Measurements from ENCODE around the gene STAT5B.
A peak's percentile ranks its signal among the peaks of the same experiment; 100 is the strongest.
"Not testable (repeated sequence)": the region's sequence is repeated elsewhere in the genome, so short reads cannot be mapped to it uniquely, and the experiment has no call there.

The STAT5B gene

GRCh38 chr17:42276359-42276608 is at the start of gene STAT5B:
Gene STAT5B (minus strand): TSS chr17:42276391. CDS start chr17:42232127, 44,264 bp downstream.
- DNase-seq (ENCODE audit: low read depth), result no peak

DNA sequence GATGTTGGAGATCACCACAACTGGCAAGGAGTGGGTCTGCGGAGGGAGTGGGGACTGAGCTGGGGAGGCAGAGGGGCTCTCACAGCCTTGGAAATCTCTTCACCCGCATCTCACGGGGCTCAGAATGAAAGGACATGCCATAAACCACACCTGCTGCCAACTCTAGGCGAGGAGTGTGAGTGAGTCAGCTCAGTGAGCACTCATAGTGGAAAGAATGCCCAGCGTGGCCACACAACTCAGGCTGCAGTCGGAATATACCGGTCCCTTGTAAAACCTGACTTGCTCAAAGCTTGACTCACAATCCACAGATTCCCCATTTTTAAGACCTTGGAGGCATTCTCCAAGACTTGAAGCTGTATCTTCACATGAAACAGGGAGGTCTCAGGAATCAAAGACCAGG is 48.8 kb upstream of the STAT5B start:
- peak; percentile 77 for DNase-seq (ENCODE audit: low read depth)

DNA sequence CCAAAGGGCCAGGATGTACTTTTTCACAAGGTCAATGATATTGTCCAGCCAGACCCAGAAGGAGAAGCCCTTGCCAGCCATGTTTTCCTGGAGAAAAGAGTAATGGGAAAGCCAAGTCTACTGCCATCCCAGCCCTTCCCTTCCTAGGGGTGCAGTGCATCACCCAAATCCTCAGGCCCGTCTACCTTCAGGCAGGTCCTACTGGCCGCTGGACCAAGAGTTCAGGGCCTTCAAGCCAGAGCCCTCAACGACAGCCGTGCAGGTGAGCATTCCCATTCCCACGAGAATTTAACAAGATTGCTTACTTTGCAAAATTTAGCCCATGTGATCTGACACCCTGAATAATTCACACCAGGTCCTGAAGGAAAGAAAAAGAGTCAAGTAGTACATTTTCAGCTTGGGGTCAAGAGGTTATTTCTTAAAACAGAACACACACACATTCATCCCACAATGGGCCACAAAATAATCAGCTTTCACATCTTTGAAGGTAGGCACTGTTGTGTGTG is 47.1 kb upstream of the STAT5B start:
- no peak for DNase-seq (ENCODE audit: low read depth)

DNA sequence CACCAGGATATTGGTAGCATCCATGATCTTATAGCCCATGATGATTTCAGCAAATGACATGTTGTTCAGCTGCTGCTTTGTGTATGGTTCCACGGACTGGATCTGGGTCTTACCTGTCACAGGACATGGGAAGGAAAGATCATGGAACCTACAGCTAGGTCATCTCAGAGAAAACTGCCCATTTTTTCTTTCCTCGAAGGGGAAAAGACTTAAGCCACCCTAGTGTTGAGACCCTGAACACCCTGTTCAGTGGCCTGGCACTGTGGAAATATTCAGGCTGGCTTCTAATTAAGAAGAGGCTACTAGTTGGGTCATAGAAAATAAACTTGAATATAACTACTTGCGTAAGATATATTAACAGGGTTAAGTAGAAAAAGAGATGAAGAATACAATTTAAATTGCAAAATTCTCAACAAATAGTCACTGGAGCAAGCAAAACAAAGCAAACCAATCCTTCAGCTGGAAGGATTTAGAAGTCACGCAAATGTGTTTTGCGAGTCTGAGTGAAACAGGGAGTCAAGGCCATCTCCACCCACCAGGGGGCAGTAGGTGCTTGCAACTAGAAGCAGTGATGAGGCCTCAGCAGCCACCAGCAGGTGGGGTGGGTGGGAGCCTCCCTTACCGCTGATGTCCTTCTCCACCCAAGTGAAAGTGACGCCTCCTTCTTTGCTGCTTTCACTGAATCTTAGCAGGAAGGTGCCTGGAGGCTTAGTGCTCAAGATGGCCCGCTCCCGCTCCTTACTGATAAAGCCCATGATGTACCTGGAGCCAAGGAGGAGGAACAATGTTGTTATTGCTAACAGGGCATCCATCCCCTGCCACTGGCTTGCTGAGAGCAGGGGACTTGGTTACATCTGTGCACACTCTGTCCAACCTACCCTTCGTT is 46.4 kb upstream of the STAT5B start:
- DNase-seq (ENCODE audit: low read depth), result peak; percentile 74

- no peak for DNase-seq (ENCODE audit: low read depth)
These were observed 45.4 kb upstream of the STAT5B start for GRCh38 chr17:42321555-42321954.

GRCh38 chr17:42317967-42318366 is 41.8 kb upstream of the STAT5B start:
- not testable (repeated sequence) for DNase-seq (ENCODE audit: low read depth)

DNA sequence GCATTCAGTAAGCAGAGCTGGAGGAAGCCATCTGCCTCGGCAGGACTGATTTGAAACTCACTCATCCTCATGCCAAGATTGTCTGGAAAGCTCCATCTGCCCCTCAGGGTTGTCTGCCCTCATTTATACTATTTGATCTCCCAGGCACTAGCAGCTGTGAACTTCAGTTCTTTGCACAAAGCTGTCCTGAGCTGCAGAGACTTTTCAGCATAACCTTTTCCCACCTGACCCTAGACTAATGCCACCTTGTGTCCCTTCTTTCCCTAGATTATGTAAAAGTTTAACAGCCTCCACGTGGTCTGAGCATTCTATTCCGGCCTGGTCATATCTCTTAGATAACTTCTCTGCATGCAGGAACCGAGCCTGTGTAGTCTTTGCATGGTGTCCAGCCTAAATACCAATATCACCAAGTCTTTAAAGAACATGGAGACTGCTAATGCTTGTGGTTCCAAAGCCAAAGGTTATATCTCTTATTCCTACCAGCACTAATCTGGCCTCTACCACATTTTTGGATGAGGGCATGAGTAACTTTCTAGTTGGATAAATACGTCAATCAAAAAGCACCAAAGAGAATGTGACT is 41.2 kb upstream of the STAT5B start:
- no peak for DNase-seq (ENCODE audit: low read depth)

GRCh38 chr17:42316755-42317154 is 40.6 kb upstream of the STAT5B start:
- no peak for DNase-seq (ENCODE audit: low read depth)

DNA sequence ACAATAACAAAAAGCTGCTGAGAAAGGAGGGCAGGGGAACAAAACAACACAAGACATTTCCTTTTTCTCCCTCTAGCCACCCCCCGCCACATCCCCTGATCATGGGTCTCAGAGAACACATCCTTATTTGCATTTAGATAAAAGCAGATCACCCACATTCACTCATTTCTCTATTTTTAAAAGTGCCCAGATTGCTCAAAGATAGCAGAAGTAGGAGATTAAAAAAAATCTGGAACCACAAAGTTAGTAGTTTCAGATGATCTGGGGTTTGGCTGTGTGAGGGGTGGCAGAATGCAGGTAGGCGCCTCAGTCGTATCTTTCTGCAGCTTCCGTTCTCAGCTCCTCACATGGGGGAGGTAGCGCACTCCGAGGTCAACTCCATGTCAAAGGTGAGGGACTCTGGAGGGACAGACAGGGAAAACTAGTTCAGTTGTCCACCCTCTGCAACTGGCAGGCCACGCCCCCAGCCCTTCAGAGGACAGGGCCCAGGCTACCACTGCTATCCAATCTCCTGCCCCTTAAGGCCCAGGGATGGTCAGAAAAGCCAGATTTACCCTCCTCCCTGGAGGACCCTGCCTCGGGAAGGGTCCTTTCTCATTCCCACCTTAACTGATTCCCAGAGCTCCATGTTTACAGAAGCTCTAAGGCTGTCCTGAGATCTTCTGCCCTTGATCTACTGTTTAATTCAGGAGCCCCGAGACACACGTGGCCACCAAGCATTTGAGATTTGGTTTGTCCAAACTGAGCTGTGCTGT is 39.4 kb upstream of the STAT5B start:
- no peak for DNase-seq (ENCODE audit: low read depth)

DNA sequence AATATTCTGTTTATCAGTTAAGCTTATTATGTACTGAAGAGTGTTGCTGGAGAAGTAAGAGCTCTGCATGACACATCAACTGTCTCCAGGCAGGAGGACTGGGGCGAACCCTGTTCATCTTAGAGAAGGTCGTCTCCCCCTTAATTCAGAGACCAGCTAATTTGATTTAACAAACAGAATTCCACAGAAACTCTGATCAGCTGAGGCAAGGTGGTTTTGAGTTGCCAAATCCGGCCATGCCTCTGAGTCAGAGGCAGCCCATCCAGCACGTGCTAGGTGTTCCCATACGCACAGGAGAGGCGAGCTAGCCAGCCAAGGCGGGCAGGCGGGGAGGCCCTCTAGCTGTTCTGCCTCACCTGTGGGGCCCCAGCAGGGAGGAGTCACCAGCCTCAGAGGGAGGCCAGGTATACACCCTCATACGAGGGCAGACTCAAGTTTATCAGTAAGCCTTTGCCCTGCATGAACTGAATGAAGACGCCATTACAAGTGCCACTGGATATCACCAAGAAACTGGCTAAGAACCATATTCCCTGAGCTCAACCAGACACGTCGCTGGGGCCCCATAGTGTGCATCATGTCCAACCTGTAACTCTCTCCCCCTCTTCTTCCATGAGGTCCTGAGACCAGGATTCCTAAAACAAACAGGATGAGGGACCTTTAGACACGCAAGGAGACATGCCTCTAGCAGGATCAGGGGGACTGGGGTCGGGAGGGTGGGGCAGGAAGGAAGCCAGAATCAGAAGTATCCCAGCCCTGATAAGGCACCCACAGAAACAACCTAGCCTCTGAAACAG is 37.8 kb upstream of the STAT5B start:
- no peak for DNase-seq (ENCODE audit: low read depth)

- no peak for DNase-seq (ENCODE audit: low read depth)
These were observed 37.2 kb upstream of the STAT5B start for GRCh38 chr17:42313389-42313772.

DNA sequence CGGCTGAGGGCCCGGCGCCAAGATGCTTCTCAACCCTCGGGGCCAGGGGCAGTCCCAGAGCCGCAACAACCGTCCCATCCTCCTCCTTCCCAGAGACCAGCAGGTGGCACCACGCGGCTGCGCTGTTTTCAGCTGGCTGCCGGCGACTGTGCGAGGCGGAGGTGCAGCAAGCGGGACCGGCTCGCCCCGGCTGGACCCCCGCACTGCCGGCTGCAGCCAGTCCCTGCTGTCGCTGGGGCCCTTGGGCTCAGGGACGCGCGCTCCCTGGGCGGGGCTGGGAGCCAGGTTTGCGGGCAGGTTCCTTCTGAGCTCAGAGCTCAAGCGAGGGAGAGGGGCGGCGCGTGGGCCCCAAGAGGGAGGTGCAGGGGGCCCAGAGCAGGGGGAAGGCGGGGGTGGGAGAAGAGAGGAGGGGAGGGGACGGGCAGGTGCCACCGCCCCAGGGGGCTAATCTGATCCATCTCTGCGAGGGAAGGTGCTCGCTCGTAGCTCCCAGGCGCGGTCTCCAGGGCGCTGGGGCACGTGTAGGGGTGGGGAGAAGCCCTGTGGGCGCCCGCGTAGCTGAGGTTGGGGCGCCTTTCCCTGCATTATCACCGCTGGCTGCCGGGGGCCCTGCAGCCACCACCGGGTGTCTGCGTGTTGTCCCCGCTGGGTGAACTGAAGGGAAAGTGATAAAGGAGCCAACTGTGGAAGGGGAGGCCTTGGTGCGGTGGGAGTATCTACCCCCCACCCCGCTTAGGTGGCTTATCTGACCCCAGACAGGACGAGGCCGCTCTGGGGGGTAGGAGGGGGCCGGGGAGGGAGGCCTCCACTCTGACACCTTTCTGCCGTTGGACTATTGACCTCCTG is 36.3 kb upstream of the STAT5B start:
- DNase-seq (ENCODE audit: low read depth), result no peak

- DNase-seq (ENCODE audit: low read depth), result no peak
These were observed 35.8 kb upstream of the STAT5B start for GRCh38 chr17:42312035-42312284.

DNA sequence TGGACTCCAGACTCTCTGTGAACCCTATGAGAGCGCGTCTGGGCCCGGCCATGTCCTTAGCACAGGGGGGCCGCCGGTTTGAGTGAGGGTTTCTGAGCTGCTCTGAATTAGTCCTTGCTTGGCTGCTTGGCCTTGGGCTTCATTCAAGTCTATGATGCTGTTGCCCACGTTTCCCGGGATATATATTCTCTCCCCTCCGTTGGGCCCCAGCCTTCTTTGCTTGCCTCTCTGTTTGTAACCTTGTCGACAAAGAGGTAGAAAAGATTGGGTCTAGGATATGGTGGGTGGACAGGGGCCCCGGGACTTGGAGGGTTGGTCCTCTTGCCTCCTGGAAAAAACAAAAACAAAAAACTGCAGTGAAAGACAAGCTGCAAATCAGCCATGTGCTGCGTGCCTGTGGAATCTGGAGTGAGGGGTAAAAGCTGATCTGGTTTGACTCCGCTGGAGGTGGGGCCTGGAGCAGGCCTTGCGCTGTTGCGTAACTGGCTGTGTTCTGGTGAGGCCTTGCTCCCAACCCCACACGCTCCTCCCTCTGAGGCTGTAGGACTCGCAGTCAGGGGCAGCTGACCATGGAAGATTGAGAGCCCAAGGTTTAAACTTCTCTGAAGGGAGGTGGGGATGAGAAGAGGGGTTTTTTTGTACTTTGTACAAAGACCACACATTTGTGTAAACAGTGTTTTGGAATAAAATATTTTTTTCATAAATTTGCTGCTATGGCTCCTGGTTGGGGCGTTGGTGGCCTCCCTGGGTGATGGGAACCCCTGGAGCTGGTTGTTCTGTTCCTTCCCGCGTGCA is 35.2 kb upstream of the STAT5B start:
- peak; percentile 70 for DNase-seq (ENCODE audit: low read depth)

- no peak for DNase-seq (ENCODE audit: low read depth)
These were observed 34.6 kb upstream of the STAT5B start for GRCh38 chr17:42310787-42311215.

DNA sequence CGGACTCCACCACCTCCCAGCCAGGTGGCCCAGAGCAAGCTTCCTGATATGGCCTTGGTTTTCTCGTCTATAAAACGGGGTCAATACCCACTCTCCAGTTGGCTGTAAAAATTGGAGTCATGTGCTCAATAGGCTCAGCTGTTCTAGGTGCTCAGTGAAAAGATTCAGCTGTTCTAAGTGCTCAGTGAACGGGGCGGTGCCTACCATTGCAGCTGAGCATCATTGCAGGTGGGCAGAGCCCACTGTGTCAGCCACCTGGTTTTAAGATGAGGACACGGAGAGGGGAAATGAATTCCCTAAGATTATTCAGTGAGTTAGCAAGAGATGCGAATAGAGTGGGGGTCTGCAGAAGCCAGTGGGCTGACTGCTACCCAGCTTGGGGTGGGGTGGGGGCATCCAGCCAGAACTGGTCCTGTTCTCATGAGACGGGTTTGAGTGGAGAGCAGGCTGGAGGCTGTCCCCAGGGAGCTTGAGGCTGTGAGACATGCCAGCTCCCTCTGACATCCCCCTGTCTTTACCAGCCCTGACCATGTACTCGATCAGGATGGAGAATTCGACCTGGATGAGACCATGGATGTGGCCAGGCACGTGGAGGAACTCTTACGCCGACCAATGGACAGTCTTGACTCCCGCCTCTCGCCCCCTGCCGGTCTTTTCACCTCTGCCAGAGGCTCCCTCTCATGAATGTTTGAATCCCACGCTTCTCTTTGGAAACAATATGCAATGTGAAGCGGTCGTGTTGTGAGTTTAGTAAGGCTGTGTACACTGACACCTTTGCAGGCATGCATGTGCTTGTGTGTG is 34.0 kb upstream of the STAT5B start:
- no peak for DNase-seq (ENCODE audit: low read depth)

DNA sequence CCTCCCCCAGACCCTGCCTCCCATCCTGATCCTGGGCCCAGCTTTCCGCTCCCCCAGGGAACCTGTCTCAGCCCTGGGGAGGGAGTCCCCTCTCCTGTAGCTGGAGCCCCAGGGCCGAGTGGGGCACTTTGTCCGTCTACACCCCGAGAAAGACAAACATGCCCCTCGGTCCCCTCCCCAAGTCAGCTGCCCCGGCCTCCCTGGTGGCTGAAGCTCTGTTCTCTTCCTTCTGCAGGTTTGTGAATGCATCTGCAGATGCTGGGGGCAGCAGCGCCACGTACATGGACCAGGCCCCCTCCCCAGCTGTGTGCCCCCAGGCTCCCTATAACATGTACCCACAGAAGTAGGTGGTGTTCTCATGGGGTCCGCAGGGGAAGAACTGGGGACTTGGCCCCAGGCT is 33.0 kb upstream of the STAT5B start:
- DNase-seq (ENCODE audit: low read depth), result no peak

- DNase-seq (ENCODE audit: low read depth), result no peak
These were observed 32.3 kb upstream of the STAT5B start for GRCh38 chr17:42308446-42308845.

- no peak for DNase-seq (ENCODE audit: low read depth)
These were observed 31.3 kb upstream of the STAT5B start for GRCh38 chr17:42307362-42307927.

DNA sequence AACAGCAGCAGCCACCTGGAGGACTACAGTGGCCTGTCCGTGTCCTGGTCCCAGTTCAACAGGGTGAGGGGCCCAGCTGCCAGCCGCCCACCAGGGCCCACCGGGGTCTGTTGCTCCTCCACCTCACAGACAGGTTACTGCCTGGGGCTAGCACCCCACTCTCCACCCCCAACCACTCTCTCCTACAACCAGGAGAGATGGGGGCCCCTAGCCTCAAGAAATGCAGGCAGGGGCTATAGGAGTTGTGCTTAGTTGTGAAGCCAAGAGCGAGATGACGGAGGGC is 30.1 kb upstream of the STAT5B start:
- DNase-seq (ENCODE audit: low read depth), result no peak
